GM23338 (cell line): ENCODE data around the gene KRT37. TPM values are rescaled to one million over a fixed set of nuclear protein-coding genes. Genes with fewer than 3 reads are reported as not detected.
A peak's percentile ranks its signal among the peaks of the same experiment; 100 is the strongest.

Experiments
- ATAC-seq: fragments of 200-7000 bp; cut with Tn5 transposase; 3 replicates; pipeline ENCODE4 v1.9.1; 2020
- DNase-seq: peaks from one replicate; pipeline ENCODE4 v3.0.0-alpha.2; 2015; ENCODE audit warnings: low spot score
- H2AFZ ChIP-seq: fragments of 200-600 bp; sonication (generic); 2 replicates; pipeline ENCODE4 v1.8.0; 2016; ENCODE audit warnings: antibody characterized with exemption, mild to moderate bottlenecking, moderate library complexity
- H3F3A ChIP-seq: fragments of 200-600 bp; sonication (generic); replicated peaks from 2 replicates; pipeline ENCODE4 v1.8.0; 2017; ENCODE audit warnings: antibody characterized with exemption, mixed run types, low read depth
- H3K27ac ChIP-seq: fragments of 200-600 bp; sonication (generic); 2 replicates; pipeline ENCODE4 v1.6.1; 2016; ENCODE audit warnings: low read depth
- H3K27me3 ChIP-seq: fragments of 200-600 bp; sonication (generic); 2 replicates; pipeline ENCODE4 v1.8.0; 2016; ENCODE audit warnings: mild to moderate bottlenecking, mixed run types, moderate library complexity; ENCODE audit not compliant: insufficient read depth
- H3K36me3 ChIP-seq: fragments of 200-600 bp; sonication (generic); 2 replicates; pipeline ENCODE4 v1.8.0; 2016; ENCODE audit warnings: mild to moderate bottlenecking; ENCODE audit not compliant: insufficient read depth
- H3K4me1 ChIP-seq: fragments of 200-600 bp; sonication (generic); 2 replicates; pipeline ENCODE4 v1.8.0; 2016; ENCODE audit warnings: mild to moderate bottlenecking, moderate library complexity; ENCODE audit not compliant: insufficient read depth
- H3K4me2 ChIP-seq: fragments of 200-600 bp; sonication (generic); 2 replicates; pipeline ENCODE4 v1.7.1; 2017; ENCODE audit warnings: mixed run types
- H3K4me3 ChIP-seq: fragments of 200-600 bp; sonication (generic); 2 replicates; pipeline ENCODE4 v1.6.1; 2016; ENCODE audit warnings: mixed run types
- H3K79me2 ChIP-seq: fragments of 200-600 bp; sonication (generic); replicated peaks from 2 replicates; pipeline ENCODE4 v1.8.0; 2017; ENCODE audit warnings: mild to moderate bottlenecking; ENCODE audit not compliant: insufficient read depth
- H3K9me2 ChIP-seq: fragments of 200-600 bp; sonication (generic); 2 replicates; pipeline ENCODE4 v1.8.0; 2017; ENCODE audit not compliant: insufficient read depth
- H4K20me1 ChIP-seq: fragments of 200-600 bp; sonication (generic); replicated peaks from 2 replicates; pipeline ENCODE4 v1.8.0; 2017; ENCODE audit warnings: mild to moderate bottlenecking; ENCODE audit not compliant: insufficient read depth
- H3K27ac Mint-ChIP-seq: 2 replicates; pipeline ENCODE4 v1.8.0; 2020; ENCODE audit warnings: inconsistent platforms, mild to moderate bottlenecking, moderate library complexity, mixed read lengths
- H3K27me3 Mint-ChIP-seq: 3 replicates; pipeline ENCODE4 v1.8.0; 2022; ENCODE audit warnings: low read depth, mild to moderate bottlenecking, moderate library complexity, mixed read lengths, inconsistent platforms; ENCODE audit not compliant: insufficient read depth, poor library complexity
- H3K36me3 Mint-ChIP-seq: 3 replicates; pipeline ENCODE4 v1.8.0; 2021; ENCODE audit warnings: low read depth, mild to moderate bottlenecking, inconsistent platforms, moderate library complexity, mixed read lengths
- H3K4me1 Mint-ChIP-seq: 3 replicates; pipeline ENCODE4 v1.8.0; 2020; ENCODE audit warnings: mild to moderate bottlenecking, inconsistent platforms, mixed read lengths
- H3K4me3 Mint-ChIP-seq: 3 replicates; pipeline ENCODE4 v1.8.0; 2021; ENCODE audit warnings: moderate library complexity, mild to moderate bottlenecking, inconsistent platforms, mixed read lengths
- H3K9me3 Mint-ChIP-seq: 3 replicates; pipeline ENCODE4 v1.8.0; 2020; ENCODE audit warnings: moderate library complexity, mild to moderate bottlenecking, inconsistent platforms, mixed read lengths
- CTCF ChIP-seq, 2 experiments: fragments of 200-600 bp in 1 of 2; sonication (generic) in 1 of 2; conservative IDR thresholded peaks; 2 replicates each; pipeline versions ENCODE4 v1.5.1 to v1.6.1; 2016 to 2017; ENCODE audit warnings: antibody characterized with exemption in 2 of 2, low read depth in 2 of 2, mild to moderate bottlenecking in 2 of 2, moderate library complexity in 1 of 2
- EZH2 ChIP-seq: fragments of 200-600 bp; sonication (generic); IDR thresholded peaks from one replicate; pipeline ENCODE4 v1.8.0; 2017; ENCODE audit warnings: antibody characterized with exemption, mild to moderate bottlenecking, low read depth; ENCODE audit not compliant: unreplicated experiment
- NANOG ChIP-seq: IDR thresholded peaks from 2 replicates; pipeline ENCODE4 v1.6.1; 2016; ENCODE audit warnings: antibody characterized with exemption, borderline replicate concordance
- ZNF462 ChIP-seq: fragments of 250-450 bp; sonication (Bioruptor Pico); IDR thresholded peaks from 2 replicates; pipeline ENCODE4 v1.5.0; 2020; ENCODE audit warnings: mild to moderate bottlenecking, moderate library complexity
- polyA plus RNA-seq: library from polyadenylated mRNA; unstranded; fragments of >200 nt; fragmentation: Nextera tagmentation; extraction: Ambion mirVana; gene quantifications from 2 replicates; pipeline ENCODE4 v1.2.1, GENCODE V29; 2016
- small RNA-seq: library from RNA; depleted of rRNA; stranded (forward); fragments of <200 nt; gene quantifications from one replicate; pipeline ENCODE3, GENCODE V24; 2014; ENCODE audit warnings: low replicate concordance
- total RNA-seq: library from RNA; depleted of rRNA; stranded (reverse); fragments of >200 nt; shearing (Covaris generic); gene quantifications from 2 replicates; pipeline ENCODE4 v1.2.3, GENCODE V29; 2014; rRNA removed

KRT37 gene
- total and polyA plus RNA-seq, 2 experiments from 2014 or later: not detected

GRCh38 chr17:41377546-41377945 lies 46.8 kb downstream of the KRT37 start:
- no peak for TF ChIP-seq CTCF (conservative IDR thresholded peaks at IDR 0.05; ENCODE audit: low read depth in 2 of 2)
- no peak for TF ChIP-seq NANOG
- no peak for TF ChIP-seq EZH2
- no peak for TF ChIP-seq ZNF462
- H3K4me3 Mint-ChIP-seq: no peak overlapping the region
- Histone ChIP-seq H3K4me3 (no peak overlapping the region), H3K4me2 (peak overlapping the region; percentile 24; the same call in 1 of the 2 replicates), H3K9me2 (peaks cover 25% of the 10 kb centered on the region), H3K79me2 (no peaks in the 10 kb centered on the region), H2AFZ (peak overlapping the region; percentile 81; the same call in 1 of the 2 replicates), H3K4me1 (peaks cover 7% of the 10 kb centered on the region), H3F3A (no peaks in the 10 kb centered on the region), H3K27ac (0 out of 2 replicates have a peak overlapping the region, but pooled peaks have one; percentile 45), H3K36me3 (no peaks in the 10 kb centered on the region), H4K20me1 (no peaks in the 10 kb centered on the region), H3K27me3 (no peaks in the 10 kb centered on the region)
- no peak overlapping the region for H3K27ac Mint-ChIP-seq
- H3K27me3 Mint-ChIP-seq: peaks cover 5% of the 10 kb centered on the region
- ATAC-seq (no peak), DNase-seq (peak; percentile 4)
- peaks cover 8% of the 10 kb centered on the region for H3K9me3 Mint-ChIP-seq
- H3K36me3 Mint-ChIP-seq: no peaks in the 10 kb centered on the region; the same call in 2 of the 3 replicates
- peaks cover 9% of the 10 kb centered on the region for H3K4me1 Mint-ChIP-seq

Small RNAs within 50 kb of the gene (small RNA-seq; reads per million reads assigned to genes)
- gene RNU2-32P: 5.9 reads per million, percentile 94 among the genes with 10 or more reads in this experiment

Other genes starting within 250 kb of the KRT37 start
- gene KRTAP4-2, start 246.4 kb downstream of the KRT37 start, total RNA-seq: not detected in 2 replicates
- gene KRTAP4-2, start 246.4 kb downstream of the KRT37 start, polyA plus RNA-seq: not detected in 2 replicates
- gene KRTAP4-1, start 239.7 kb downstream of the KRT37 start, total RNA-seq: not detected in 2 replicates
- gene KRTAP4-1, start 239.7 kb downstream of the KRT37 start, polyA plus RNA-seq: not detected in 2 replicates
- gene KRTAP9-1, start 234.7 kb downstream of the KRT37 start, total RNA-seq: not detected in 2 replicates
- gene KRTAP9-1, start 234.7 kb downstream of the KRT37 start, polyA plus RNA-seq: not detected in 2 replicates
- gene KRTAP9-2, start 197.9 kb downstream of the KRT37 start, total RNA-seq: not detected in 2 replicates
- not detected in 2 replicates for gene KRTAP9-2, start 197.9 kb downstream of the KRT37 start, polyA plus RNA-seq
- gene KRTAP9-3, start 192.1 kb downstream of the KRT37 start, total RNA-seq: not detected in 2 replicates
- gene KRTAP9-3, start 192.1 kb downstream of the KRT37 start, polyA plus RNA-seq: not detected in 2 replicates
- not detected in 2 replicates for gene KRTAP9-8, start 186.6 kb downstream of the KRT37 start, total RNA-seq
- gene KRTAP9-8, start 186.6 kb downstream of the KRT37 start, polyA plus RNA-seq: not detected in 2 replicates
- gene KRTAP9-4, start 174.9 kb downstream of the KRT37 start, total RNA-seq: not detected in 2 replicates
- not detected in 2 replicates for gene KRTAP9-4, start 174.9 kb downstream of the KRT37 start, polyA plus RNA-seq
- not detected in 2 replicates for gene KRTAP9-9, start 169.2 kb downstream of the KRT37 start, total RNA-seq
- gene KRTAP9-9, start 169.2 kb downstream of the KRT37 start, polyA plus RNA-seq: not detected in 2 replicates
- not detected in 2 replicates for gene KRTAP9-6, start 159.2 kb downstream of the KRT37 start, total RNA-seq
- not detected in 2 replicates for gene KRTAP9-6, start 159.2 kb downstream of the KRT37 start, polyA plus RNA-seq
- not detected in 2 replicates for gene KRTAP9-7, start 148.9 kb downstream of the KRT37 start, total RNA-seq
- gene KRTAP9-7, start 148.9 kb downstream of the KRT37 start, polyA plus RNA-seq: not detected in 2 replicates
- gene KRTAP29-1, start 121.7 kb downstream of the KRT37 start, total RNA-seq: not detected in 2 replicates
- not detected in 2 replicates for gene KRTAP29-1, start 121.7 kb downstream of the KRT37 start, polyA plus RNA-seq
- not detected in 2 replicates for gene KRTAP16-1, start 115.3 kb downstream of the KRT37 start, total RNA-seq
- not detected in 2 replicates for gene KRTAP16-1, start 115.3 kb downstream of the KRT37 start, polyA plus RNA-seq
- gene KRTAP17-1, start 108.9 kb downstream of the KRT37 start, total RNA-seq: not detected in 2 replicates
- not detected in 2 replicates for gene KRTAP17-1, start 108.9 kb downstream of the KRT37 start, polyA plus RNA-seq
- not detected in 2 replicates for gene KRT33A, start 73.8 kb downstream of the KRT37 start, total RNA-seq
- gene KRT33A, start 73.8 kb downstream of the KRT37 start, polyA plus RNA-seq: not detected in 2 replicates
- not detected in 2 replicates for gene KRT33B, start 54.8 kb downstream of the KRT37 start, total RNA-seq
- not detected in 2 replicates for gene KRT33B, start 54.8 kb downstream of the KRT37 start, polyA plus RNA-seq
- not detected in 2 replicates for gene KRT34, start 42.3 kb downstream of the KRT37 start, total RNA-seq
- not detected in 2 replicates for gene KRT34, start 42.3 kb downstream of the KRT37 start, polyA plus RNA-seq
- not detected in 2 replicates for gene KRT31, start 27.0 kb downstream of the KRT37 start, total RNA-seq
- not detected in 2 replicates for gene KRT31, start 27.0 kb downstream of the KRT37 start, polyA plus RNA-seq
- gene KRT38, start 16.4 kb upstream of the KRT37 start, total RNA-seq: not detected in 2 replicates
- not detected in 2 replicates for gene KRT38, start 16.4 kb upstream of the KRT37 start, polyA plus RNA-seq
- gene KRT32, start 42.8 kb upstream of the KRT37 start, total RNA-seq: not detected in 2 replicates
- gene KRT32, start 42.8 kb upstream of the KRT37 start, polyA plus RNA-seq: not detected in 2 replicates
- not detected in 2 replicates for gene KRT35, start 56.6 kb upstream of the KRT37 start, total RNA-seq
- gene KRT35, start 56.6 kb upstream of the KRT37 start, polyA plus RNA-seq: not detected in 2 replicates
- gene KRT36, start 65.3 kb upstream of the KRT37 start, total RNA-seq: not detected in 2 replicates
- not detected in 2 replicates for gene KRT36, start 65.3 kb upstream of the KRT37 start, polyA plus RNA-seq
- not detected in 2 replicates for gene KRT13, start 81.0 kb upstream of the KRT37 start, total RNA-seq
- gene KRT13, start 81.0 kb upstream of the KRT37 start, polyA plus RNA-seq: not detected in 2 replicates
- 0.03 and 1.2 TPM in 2 replicates for gene KRT15, start 94.3 kb upstream of the KRT37 start, total RNA-seq
- gene KRT15, start 94.3 kb upstream of the KRT37 start, polyA plus RNA-seq: not detected in 2 replicates
- gene KRT19, start 103.7 kb upstream of the KRT37 start, total RNA-seq: 109 and 134 TPM in 2 replicates
- 105 and 112 TPM in 2 replicates for gene KRT19, start 103.7 kb upstream of the KRT37 start, polyA plus RNA-seq
- gene KRT9, start 147.5 kb upstream of the KRT37 start, total RNA-seq: not detected in 2 replicates
- gene KRT9, start 147.5 kb upstream of the KRT37 start, polyA plus RNA-seq: not detected in 2 replicates
- gene KRT14, start 162.3 kb upstream of the KRT37 start, total RNA-seq: not detected in 2 replicates
- not detected in 2 replicates for gene KRT14, start 162.3 kb upstream of the KRT37 start, polyA plus RNA-seq
- gene KRT16, start 188.2 kb upstream of the KRT37 start, total RNA-seq: not detected in 2 replicates
- not detected in 2 replicates for gene KRT16, start 188.2 kb upstream of the KRT37 start, polyA plus RNA-seq
- gene KRT17, start 200.0 kb upstream of the KRT37 start, total RNA-seq: 0.63 TPM in 1 of 2 replicates, not detected in the other
- 1.8 TPM in 2 replicates for gene KRT17, start 200.0 kb upstream of the KRT37 start, polyA plus RNA-seq